ENCODE data around the gene RIMS3.

GRCh38 chr1:40628903-40629292 lies 36.6 kb downstream of the RIMS3 start:
- TF ChIP-seq, protein P1, sequence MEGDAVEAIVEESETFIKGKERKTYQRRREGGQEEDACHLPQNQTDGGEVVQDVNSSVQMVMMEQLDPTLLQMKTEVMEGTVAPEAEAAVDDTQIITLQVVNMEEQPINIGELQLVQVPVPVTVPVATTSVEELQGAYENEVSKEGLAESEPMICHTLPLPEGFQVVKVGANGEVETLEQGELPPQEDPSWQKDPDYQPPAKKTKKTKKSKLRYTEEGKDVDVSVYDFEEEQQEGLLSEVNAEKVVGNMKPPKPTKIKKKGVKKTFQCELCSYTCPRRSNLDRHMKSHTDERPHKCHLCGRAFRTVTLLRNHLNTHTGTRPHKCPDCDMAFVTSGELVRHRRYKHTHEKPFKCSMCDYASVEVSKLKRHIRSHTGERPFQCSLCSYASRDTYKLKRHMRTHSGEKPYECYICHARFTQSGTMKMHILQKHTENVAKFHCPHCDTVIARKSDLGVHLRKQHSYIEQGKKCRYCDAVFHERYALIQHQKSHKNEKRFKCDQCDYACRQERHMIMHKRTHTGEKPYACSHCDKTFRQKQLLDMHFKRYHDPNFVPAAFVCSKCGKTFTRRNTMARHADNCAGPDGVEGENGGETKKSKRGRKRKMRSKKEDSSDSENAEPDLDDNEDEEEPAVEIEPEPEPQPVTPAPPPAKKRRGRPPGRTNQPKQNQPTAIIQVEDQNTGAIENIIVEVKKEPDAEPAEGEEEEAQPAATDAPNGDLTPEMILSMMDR (IDR thresholded peaks at IDR 0.05) = no peak
- TF ChIP-seq POLR2AphosphoS5 (IDR thresholded peaks at IDR 0.05) (no peak), POLR2A (IDR thresholded peaks at IDR 0.05) (no peak)
